Neural cell (in vitro differentiated cells): ENCODE results near the gene FKBP14. TPM values are rescaled to one million over a fixed set of nuclear protein-coding genes. Genes with fewer than 3 reads are reported as not detected.

ENCODE experiments used
- H2AFZ ChIP-seq: fragments of 200-600, 300-800 bp; sonication (generic), shearing (Covaris generic); 2 replicates; pipeline ENCODE4 v1.6.0; 2014; ENCODE audit warnings: low read depth, mild to moderate bottlenecking, antibody characterized with exemption, low read length, moderate library complexity
- H3F3A ChIP-seq: fragments of 200-600 bp; shearing (Covaris generic); 2 replicates; pipeline ENCODE4 v1.6.1; 2016; ENCODE audit warnings: mild to moderate bottlenecking, moderate library complexity, mixed read lengths, antibody characterized with exemption, low read length; ENCODE audit not compliant: insufficient read depth, poor library complexity, severe bottlenecking
- H3K27ac ChIP-seq: fragments of 200-600, 300-800 bp; sonication (generic), shearing (Covaris generic); 2 replicates; pipeline ENCODE4 v1.5.1; 2014; ENCODE audit warnings: mild to moderate bottlenecking, low read length, moderate library complexity
- H3K27me3 ChIP-seq: fragments of 300-800, 200-600 bp; sonication (generic), shearing (Covaris generic); 2 replicates; pipeline ENCODE4 v1.6.0; 2014; ENCODE audit warnings: mild to moderate bottlenecking, low read depth, low read length, moderate library complexity; ENCODE audit not compliant: insufficient read depth
- H3K36me3 ChIP-seq: fragments of 300-800, 200-600 bp; sonication (generic), shearing (Covaris generic); 2 replicates; pipeline ENCODE4 v1.5.1; 2014; ENCODE audit warnings: mild to moderate bottlenecking, antibody characterized with exemption, low read length, moderate library complexity; ENCODE audit not compliant: insufficient read depth
- H3K4me2 ChIP-seq: fragments of 300-800, 200-600 bp; sonication (generic), shearing (Covaris generic); 2 replicates; pipeline ENCODE4 v1.6.0; 2014; ENCODE audit warnings: mild to moderate bottlenecking, low read length
- H3K4me3 ChIP-seq: fragments of 300-800, 200-600 bp; sonication (generic), shearing (Covaris generic); 2 replicates; pipeline ENCODE4 v1.5.1; 2014; ENCODE audit warnings: mild to moderate bottlenecking, low read length, moderate library complexity
- H3K79me2 ChIP-seq: fragments of 200-600 bp; shearing (Covaris generic); replicated peaks from 2 replicates; pipeline ENCODE4 v1.6.0; 2014; ENCODE audit warnings: mild to moderate bottlenecking, low read length, moderate library complexity; ENCODE audit not compliant: insufficient read depth
- H3K9ac ChIP-seq: fragments of 300-800, 200-600 bp; sonication (generic), shearing (Covaris generic); 2 replicates; pipeline ENCODE4 v1.6.1; 2016; ENCODE audit warnings: mild to moderate bottlenecking, low read length, mixed read lengths
- H3K9me2 ChIP-seq: fragments of 200-600 bp; shearing (Covaris generic); 2 replicates; pipeline ENCODE4 v1.6.1; 2016; ENCODE audit warnings: mild to moderate bottlenecking, low read length, mixed read lengths; ENCODE audit not compliant: insufficient read depth
- H3K9me3 ChIP-seq: fragments of 200-600, 300-800 bp; sonication (generic), shearing (Covaris generic); 2 replicates; pipeline ENCODE4 v1.6.1; 2016; ENCODE audit warnings: mild to moderate bottlenecking, mixed run types, low read length, moderate library complexity, mixed read lengths
- H4K20me1 ChIP-seq: fragments of 200-600 bp; shearing (Covaris generic); 2 replicates; pipeline ENCODE4 v1.6.1; 2016; ENCODE audit warnings: mild to moderate bottlenecking, mixed run types; ENCODE audit not compliant: insufficient read depth
- EP300 ChIP-seq: fragments of 450-650 bp; conservative IDR thresholded peaks from 2 replicates; pipeline ENCODE4 v1.6.1; 2014; ENCODE audit warnings: antibody characterized with exemption, mild to moderate bottlenecking, moderate library complexity; ENCODE audit not compliant: poor library complexity, severe bottlenecking
- EZH2 ChIP-seq: fragments of 200-600, 300-800 bp; shearing (Covaris generic), sonication (generic); IDR thresholded peaks from 2 replicates; pipeline ENCODE4 v1.6.1; 2014; ENCODE audit warnings: antibody characterized with exemption, low read length, borderline replicate concordance, mild to moderate bottlenecking; ENCODE audit not compliant: insufficient read depth, poor library complexity, severe bottlenecking
- MXI1 ChIP-seq: fragments of 450-650 bp; conservative IDR thresholded peaks from 2 replicates; pipeline ENCODE4 v1.6.1; 2014; ENCODE audit warnings: antibody characterized with exemption, mild to moderate bottlenecking; ENCODE audit not compliant: poor library complexity, severe bottlenecking
- POLR2AphosphoS5 ChIP-seq: IDR thresholded peaks from 2 replicates; pipeline ENCODE4 v1.6.1; 2012
- RAD21 ChIP-seq: fragments of 450-650 bp; conservative IDR thresholded peaks from 2 replicates; pipeline ENCODE4 v1.6.1; 2014; ENCODE audit warnings: antibody characterized with exemption, mild to moderate bottlenecking, moderate library complexity
- SMC3 ChIP-seq: fragments of 450-650 bp; conservative IDR thresholded peaks from 2 replicates; pipeline ENCODE4 v1.6.1; 2014; ENCODE audit warnings: antibody characterized with exemption, mild to moderate bottlenecking, moderate library complexity; ENCODE audit not compliant: poor library complexity
- TAF1 ChIP-seq: IDR thresholded peaks from 2 replicates; pipeline ENCODE4 v1.6.1; 2012; ENCODE audit warnings: low read depth
- polyA plus RNA-seq: library from polyadenylated mRNA; depleted of rRNA; stranded (reverse); fragments of >200 nt; gene quantifications from 2 replicates; pipeline ENCODE4 v1.2.3, GENCODE V29; 2014
- TF ChIP-seq, protein P1 (sequence below): IDR thresholded peaks from 2 replicates; pipeline ENCODE4 v1.6.1; 2012; ENCODE audit warnings: borderline replicate concordance
- TF ChIP-seq, protein P2 (sequence below): fragments of 450-650 bp; IDR thresholded peaks from 2 replicates; pipeline ENCODE4 v1.5.1; 2014; ENCODE audit warnings: antibody characterized with exemption, mild to moderate bottlenecking, moderate library complexity; ENCODE audit not compliant: poor library complexity, severe bottlenecking

Gene FKBP14
- polyA plus RNA-seq, 1 donor from 2014 or later: 36.7 TPM

DNA sequence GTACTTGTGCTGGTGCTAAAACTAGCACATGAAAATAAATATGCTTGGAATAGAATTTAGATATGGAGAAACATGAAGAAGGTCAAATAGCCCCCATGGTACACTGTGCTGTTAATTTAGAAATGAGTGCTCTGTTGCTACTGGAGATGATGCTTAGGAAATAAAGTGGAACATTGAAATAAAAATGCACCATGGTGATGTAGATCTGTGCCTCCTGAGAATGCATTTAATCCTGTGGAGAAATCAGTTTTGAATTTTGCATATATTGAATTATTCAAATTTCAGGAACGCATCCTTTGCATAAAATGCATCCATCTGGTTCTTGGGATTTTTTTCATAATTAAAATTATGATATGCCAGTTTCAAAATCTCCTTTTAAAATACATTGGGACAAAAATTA, 46.2 kb upstream of the FKBP14 start:
- no peak overlapping the region for H3K27ac ChIP-seq
- no peaks in the 10 kb centered on the region for H3K27me3 ChIP-seq

DNA sequence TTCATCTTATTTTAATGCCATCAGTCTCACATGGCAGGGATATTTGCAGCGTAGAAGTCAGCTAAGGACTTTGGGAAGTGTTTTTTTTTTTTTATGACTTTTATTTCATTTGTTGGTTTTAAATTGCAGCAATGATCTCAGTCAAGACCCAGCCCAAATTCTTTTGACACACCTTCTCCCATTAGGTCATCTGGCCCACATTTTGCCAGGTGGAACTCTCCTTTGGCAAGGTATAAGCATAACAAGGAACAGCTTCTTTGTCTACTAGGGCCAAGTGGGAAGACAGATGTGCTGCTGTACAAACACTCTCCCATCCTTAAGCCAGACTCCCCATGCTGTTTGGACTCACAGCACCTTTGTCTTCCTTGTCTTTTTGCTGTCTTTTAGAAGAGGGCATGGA, 43.5 kb upstream of the FKBP14 start:
- H3K9ac ChIP-seq: no peak overlapping the region
- H3K36me3 ChIP-seq: peaks cover 3% of the 10 kb centered on the region
- peaks cover 3% of the 10 kb centered on the region for H3K79me2 ChIP-seq
- H3F3A ChIP-seq: no peaks in the 10 kb centered on the region
- TF ChIP-seq, protein P1, sequence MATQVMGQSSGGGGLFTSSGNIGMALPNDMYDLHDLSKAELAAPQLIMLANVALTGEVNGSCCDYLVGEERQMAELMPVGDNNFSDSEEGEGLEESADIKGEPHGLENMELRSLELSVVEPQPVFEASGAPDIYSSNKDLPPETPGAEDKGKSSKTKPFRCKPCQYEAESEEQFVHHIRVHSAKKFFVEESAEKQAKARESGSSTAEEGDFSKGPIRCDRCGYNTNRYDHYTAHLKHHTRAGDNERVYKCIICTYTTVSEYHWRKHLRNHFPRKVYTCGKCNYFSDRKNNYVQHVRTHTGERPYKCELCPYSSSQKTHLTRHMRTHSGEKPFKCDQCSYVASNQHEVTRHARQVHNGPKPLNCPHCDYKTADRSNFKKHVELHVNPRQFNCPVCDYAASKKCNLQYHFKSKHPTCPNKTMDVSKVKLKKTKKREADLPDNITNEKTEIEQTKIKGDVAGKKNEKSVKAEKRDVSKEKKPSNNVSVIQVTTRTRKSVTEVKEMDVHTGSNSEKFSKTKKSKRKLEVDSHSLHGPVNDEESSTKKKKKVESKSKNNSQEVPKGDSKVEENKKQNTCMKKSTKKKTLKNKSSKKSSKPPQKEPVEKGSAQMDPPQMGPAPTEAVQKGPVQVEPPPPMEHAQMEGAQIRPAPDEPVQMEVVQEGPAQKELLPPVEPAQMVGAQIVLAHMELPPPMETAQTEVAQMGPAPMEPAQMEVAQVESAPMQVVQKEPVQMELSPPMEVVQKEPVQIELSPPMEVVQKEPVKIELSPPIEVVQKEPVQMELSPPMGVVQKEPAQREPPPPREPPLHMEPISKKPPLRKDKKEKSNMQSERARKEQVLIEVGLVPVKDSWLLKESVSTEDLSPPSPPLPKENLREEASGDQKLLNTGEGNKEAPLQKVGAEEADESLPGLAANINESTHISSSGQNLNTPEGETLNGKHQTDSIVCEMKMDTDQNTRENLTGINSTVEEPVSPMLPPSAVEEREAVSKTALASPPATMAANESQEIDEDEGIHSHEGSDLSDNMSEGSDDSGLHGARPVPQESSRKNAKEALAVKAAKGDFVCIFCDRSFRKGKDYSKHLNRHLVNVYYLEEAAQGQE: no peak
- TF ChIP-seq, protein P2, sequence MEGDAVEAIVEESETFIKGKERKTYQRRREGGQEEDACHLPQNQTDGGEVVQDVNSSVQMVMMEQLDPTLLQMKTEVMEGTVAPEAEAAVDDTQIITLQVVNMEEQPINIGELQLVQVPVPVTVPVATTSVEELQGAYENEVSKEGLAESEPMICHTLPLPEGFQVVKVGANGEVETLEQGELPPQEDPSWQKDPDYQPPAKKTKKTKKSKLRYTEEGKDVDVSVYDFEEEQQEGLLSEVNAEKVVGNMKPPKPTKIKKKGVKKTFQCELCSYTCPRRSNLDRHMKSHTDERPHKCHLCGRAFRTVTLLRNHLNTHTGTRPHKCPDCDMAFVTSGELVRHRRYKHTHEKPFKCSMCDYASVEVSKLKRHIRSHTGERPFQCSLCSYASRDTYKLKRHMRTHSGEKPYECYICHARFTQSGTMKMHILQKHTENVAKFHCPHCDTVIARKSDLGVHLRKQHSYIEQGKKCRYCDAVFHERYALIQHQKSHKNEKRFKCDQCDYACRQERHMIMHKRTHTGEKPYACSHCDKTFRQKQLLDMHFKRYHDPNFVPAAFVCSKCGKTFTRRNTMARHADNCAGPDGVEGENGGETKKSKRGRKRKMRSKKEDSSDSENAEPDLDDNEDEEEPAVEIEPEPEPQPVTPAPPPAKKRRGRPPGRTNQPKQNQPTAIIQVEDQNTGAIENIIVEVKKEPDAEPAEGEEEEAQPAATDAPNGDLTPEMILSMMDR: no peak
- TF ChIP-seq SMC3 (no peak), EP300 (no peak), EZH2 (no peak), MXI1 (no peak), POLR2AphosphoS5 (no peak), TAF1 (no peak), RAD21 (no peak)
- H3K4me2 ChIP-seq: no peak overlapping the region
- H3K27me3 ChIP-seq: no peaks in the 10 kb centered on the region
- H4K20me1 ChIP-seq: no peaks in the 10 kb centered on the region
- no peak overlapping the region for H3K27ac ChIP-seq
- H2AFZ ChIP-seq: no peak overlapping the region
- no peaks in the 10 kb centered on the region for H3K9me2 ChIP-seq
- no peaks in the 10 kb centered on the region for H3K9me3 ChIP-seq
- H3K4me3 ChIP-seq: no peak overlapping the region

More for the DNA sequence above, 46.2 kb upstream of the FKBP14 start:
- H3K79me2 ChIP-seq: peaks cover 3% of the 10 kb centered on the region
- H3F3A ChIP-seq: no peaks in the 10 kb centered on the region
- no peak overlapping the region for H3K4me3 ChIP-seq
- TF ChIP-seq, protein P1: no peak
- TF ChIP-seq SMC3: no peak
- TF ChIP-seq, protein P2: no peak
- TF ChIP-seq EP300: no peak
- no peak for TF ChIP-seq MXI1
- H3K36me3 ChIP-seq: peaks cover 5% of the 10 kb centered on the region
- H3K9me3 ChIP-seq: no peaks in the 10 kb centered on the region
- H3K9ac ChIP-seq: no peak overlapping the region
- no peak overlapping the region for H3K4me2 ChIP-seq
- no peak overlapping the region for H2AFZ ChIP-seq
- no peaks in the 10 kb centered on the region for H4K20me1 ChIP-seq
- H3K9me2 ChIP-seq: no peaks in the 10 kb centered on the region
